ENCODE data around the gene APLP2.
"Not testable (repeated sequence)": the region's sequence is repeated elsewhere in the genome, so short reads cannot be mapped to it uniquely, and the experiment has no call there.

The APLP2 gene

GRCh38 chr11:130161441-130162145 is 91.9 kb downstream of the APLP2 start:
- Mint-ChIP-seq H3K27me3 (no peaks in the 10 kb centered on the region), H3K36me3 (peaks cover 3% of the 10 kb centered on the region), H3K4me1 (peaks cover 51% of the 10 kb centered on the region), H3K9me3 (no peaks in the 10 kb centered on the region), H3K27ac (peak overlapping the region; percentile 17), H3K4me3 (peak overlapping the region; percentile 83)
- DNase-seq (ENCODE audit: low spot score in 2 of 2) (no peak), ATAC-seq (ENCODE audit: low read depth) (no peak)

- Mint-ChIP-seq H3K27ac (no peak overlapping the region), H3K4me1 (peaks cover 50% of the 10 kb centered on the region), H3K36me3 (peaks cover 3% of the 10 kb centered on the region), H3K9me3 (no peaks in the 10 kb centered on the region), H3K4me3 (no peak overlapping the region), H3K27me3 (no peaks in the 10 kb centered on the region)
- ATAC-seq (ENCODE audit: low read depth), result no peak
- no peak for DNase-seq (ENCODE audit: low spot score in 2 of 2)
Observed at GRCh38 chr11:130162733-130163132, 93.0 kb downstream of the APLP2 start.

DNA sequence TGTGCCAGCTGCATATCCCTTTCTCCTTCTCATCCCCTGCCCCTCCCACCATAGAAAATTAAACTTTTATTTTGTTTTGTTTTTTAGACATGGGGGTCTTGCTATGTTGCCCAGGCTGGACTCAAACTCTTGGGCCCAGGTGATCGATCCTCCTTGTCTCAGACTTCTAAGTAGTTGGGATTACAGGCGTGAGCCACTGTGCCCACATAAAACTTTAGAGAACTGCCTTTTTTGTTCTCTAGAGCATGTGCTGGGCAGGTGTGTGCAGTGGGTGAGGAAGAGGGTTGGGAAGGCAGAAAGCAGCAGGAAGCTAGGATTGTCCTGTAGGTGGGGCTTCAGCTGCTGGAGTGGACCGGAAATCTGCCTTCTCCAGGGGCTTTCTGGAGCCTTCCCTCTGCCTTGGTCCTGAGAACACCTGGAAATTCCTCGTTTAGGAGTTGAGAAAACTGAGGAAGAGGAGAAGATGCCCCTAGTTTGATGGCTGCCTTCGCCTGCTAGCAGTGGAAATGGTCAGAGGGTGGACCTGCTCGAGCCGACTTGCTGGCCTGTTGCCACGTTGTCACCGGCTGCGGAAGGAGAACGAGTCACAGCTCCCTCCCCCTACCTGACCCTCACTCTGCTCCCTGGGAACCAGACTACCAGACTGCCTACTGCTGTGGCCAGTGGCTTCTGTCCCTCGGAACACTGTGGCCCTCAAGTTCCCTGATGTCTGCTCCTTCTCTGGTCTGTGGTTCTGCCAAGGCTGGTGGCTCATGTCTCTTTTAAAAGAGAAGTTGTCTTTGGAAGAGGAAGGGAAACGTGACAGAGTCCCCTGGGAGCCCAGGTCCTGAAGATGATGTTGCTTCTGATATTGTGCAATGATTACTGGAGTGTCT is 93.9 kb downstream of the APLP2 start:
- H3K36me3 Mint-ChIP-seq, result peaks cover 5% of the 10 kb centered on the region
- H3K4me1 Mint-ChIP-seq, result peaks cover 52% of the 10 kb centered on the region
- no peaks in the 10 kb centered on the region for H3K27me3 Mint-ChIP-seq
- peak overlapping the region; percentile 83 for H3K27ac Mint-ChIP-seq
- H3K4me3 Mint-ChIP-seq, result peak overlapping the region; percentile 33
- DNase-seq (ENCODE audit: low spot score in 2 of 2) (no peak), ATAC-seq (ENCODE audit: low read depth) (peak; percentile 10)
- H3K9me3 Mint-ChIP-seq, result no peaks in the 10 kb centered on the region

DNA sequence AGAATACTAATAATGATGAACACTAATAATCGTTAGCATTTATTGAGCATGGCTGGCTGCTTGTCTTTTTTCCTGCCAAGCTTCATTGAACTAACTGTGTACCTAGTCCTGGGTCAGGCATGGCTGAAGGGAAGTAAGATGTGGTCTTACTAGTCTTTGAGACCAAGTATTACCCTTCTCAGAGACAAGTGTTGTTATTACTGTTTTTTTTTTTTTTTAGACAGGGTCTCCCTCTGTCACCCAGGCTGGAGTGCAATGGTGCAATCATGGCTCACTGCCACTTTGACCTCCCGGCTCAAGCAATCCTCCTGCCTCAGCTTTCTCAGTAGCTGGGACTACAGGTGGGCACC is 94.5 kb downstream of the APLP2 start:
- peaks cover 6% of the 10 kb centered on the region for H3K36me3 Mint-ChIP-seq
- H3K4me1 Mint-ChIP-seq, result peaks cover 49% of the 10 kb centered on the region
- H3K9me3 Mint-ChIP-seq, result no peaks in the 10 kb centered on the region
- DNase-seq (ENCODE audit: low spot score in 2 of 2), result no peak
- peak overlapping the region; percentile 33 for H3K4me3 Mint-ChIP-seq
- ATAC-seq (ENCODE audit: low read depth), result no peak
- peak overlapping the region; percentile 83 for H3K27ac Mint-ChIP-seq
- H3K27me3 Mint-ChIP-seq, result no peaks in the 10 kb centered on the region

DNA sequence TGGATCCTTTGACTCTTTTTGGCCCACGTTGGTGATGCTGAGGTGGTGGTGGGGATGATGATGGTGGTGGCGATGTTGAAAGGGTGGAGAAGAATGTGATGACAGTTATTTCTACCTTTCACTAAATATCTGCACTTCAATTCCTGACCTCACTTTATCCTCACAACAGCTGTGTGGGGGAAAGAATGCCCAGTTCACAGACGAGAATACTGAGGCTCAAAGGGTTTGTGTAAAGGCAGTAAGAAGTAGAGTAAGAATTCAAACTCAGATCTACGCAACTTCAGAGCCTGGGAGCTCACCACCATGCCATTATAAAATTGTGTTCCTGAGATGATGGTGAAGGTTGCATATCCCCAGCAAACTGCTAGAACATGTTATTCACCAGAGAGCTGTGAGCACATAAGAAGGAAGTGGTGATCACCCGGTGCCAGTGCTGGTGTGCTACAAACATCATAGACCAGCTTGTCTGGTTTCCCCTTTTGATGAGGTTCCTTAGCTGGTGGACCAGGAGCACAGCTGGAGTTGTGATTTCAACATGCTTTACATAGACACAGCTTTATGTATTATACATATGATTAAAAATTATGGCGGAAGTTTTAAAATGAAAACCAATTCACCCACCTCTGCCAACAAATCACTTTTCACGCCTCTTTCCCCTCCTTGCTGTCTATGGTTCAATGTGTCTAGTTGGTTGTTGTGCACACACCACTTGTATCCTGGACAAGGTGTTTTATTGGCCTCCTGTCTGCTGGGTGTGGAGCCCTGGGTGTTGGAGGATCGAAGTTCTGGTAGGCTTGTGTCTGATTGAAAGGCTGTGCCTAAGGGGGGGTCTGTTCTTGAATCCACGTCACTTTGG is 96.1 kb downstream of the APLP2 start:
- peak; percentile 69 for ATAC-seq (ENCODE audit: low read depth)
- Mint-ChIP-seq H3K4me3 (peak overlapping the region; percentile 76), H3K27me3 (no peaks in the 10 kb centered on the region), H3K9me3 (no peaks in the 10 kb centered on the region), H3K4me1 (peaks cover 59% of the 10 kb centered on the region), H3K36me3 (peaks cover 12% of the 10 kb centered on the region), H3K27ac (peak overlapping the region; percentile 97)
- peak; percentile 34 to 50 for DNase-seq (ENCODE audit: low spot score in 2 of 2)

- Mint-ChIP-seq H3K27ac (peak overlapping the region; percentile 97), H3K27me3 (no peaks in the 10 kb centered on the region), H3K4me3 (peak overlapping the region; percentile 76), H3K36me3 (peaks cover 13% of the 10 kb centered on the region), H3K9me3 (no peaks in the 10 kb centered on the region), H3K4me1 (peaks cover 59% of the 10 kb centered on the region)
- peak; percentile 56 to 57 for DNase-seq (ENCODE audit: low spot score in 2 of 2)
- ATAC-seq (ENCODE audit: low read depth), result peak; percentile 79
Observed at GRCh38 chr11:130166457-130166784, 96.7 kb downstream of the APLP2 start.

GRCh38 chr11:130167146-130167545 is 97.5 kb downstream of the APLP2 start:
- no peak for DNase-seq (ENCODE audit: low spot score in 2 of 2)
- no peaks in the 10 kb centered on the region for H3K27me3 Mint-ChIP-seq
- H3K4me3 Mint-ChIP-seq, result no peak overlapping the region
- no peaks in the 10 kb centered on the region for H3K9me3 Mint-ChIP-seq
- H3K27ac Mint-ChIP-seq, result peak overlapping the region; percentile 75
- ATAC-seq (ENCODE audit: low read depth), result no peak
- peaks cover 60% of the 10 kb centered on the region for H3K4me1 Mint-ChIP-seq
- H3K36me3 Mint-ChIP-seq, result peaks cover 15% of the 10 kb centered on the region

DNA sequence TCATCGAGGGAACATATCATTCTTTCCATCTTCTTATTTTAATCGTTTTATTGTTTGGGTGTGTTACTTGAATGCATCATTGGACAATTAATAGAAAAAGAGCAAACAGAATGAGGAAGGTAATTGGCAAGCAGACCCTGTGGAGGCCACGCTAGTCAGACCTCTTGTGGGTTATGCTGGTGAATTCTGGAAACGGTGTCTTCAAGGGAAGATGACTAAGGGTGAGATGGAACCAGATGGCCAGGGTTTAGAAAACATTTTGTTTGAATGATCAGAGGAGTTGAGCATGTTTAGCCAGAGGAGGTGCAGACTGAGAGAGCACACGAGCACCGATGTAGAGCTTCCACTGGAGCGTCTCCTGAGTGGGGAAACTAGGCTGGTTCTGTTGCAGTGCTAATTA is 98.4 kb downstream of the APLP2 start:
- ATAC-seq (ENCODE audit: low read depth), result no peak
- H3K9me3 Mint-ChIP-seq, result no peaks in the 10 kb centered on the region
- peaks cover 15% of the 10 kb centered on the region for H3K36me3 Mint-ChIP-seq
- H3K27ac Mint-ChIP-seq, result peak overlapping the region; percentile 33
- no peaks in the 10 kb centered on the region for H3K27me3 Mint-ChIP-seq
- DNase-seq (ENCODE audit: low spot score in 2 of 2), result no peak
- H3K4me1 Mint-ChIP-seq, result peaks cover 58% of the 10 kb centered on the region
- H3K4me3 Mint-ChIP-seq, result peak overlapping the region; percentile 25

DNA sequence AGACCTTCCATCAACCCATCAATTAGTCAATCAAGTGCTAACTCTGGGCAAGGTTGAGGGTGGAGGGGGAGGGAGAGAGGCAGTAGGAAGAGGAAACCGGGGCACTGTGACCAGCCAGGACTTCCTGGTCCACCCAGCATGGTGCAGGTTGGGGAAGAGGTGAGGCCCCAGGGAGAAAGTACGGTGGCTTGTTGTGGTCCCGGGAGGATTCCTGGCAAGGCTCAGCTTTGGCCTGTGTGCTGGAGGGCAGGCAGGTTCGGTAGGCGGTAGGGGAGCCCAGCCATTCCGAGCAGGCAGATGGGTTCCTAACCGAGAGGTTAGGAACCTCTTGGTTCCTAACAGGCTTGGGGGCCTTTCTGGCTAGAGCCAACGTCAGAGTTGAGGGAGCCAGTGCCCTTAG is 100.7 kb downstream of the APLP2 start:
- Mint-ChIP-seq H3K27me3 (no peaks in the 10 kb centered on the region), H3K27ac (peak overlapping the region; percentile 84), H3K4me1 (peaks cover 57% of the 10 kb centered on the region), H3K9me3 (peaks cover 5% of the 10 kb centered on the region), H3K4me3 (peak overlapping the region; percentile 5), H3K36me3 (peaks cover 26% of the 10 kb centered on the region)
- ATAC-seq (ENCODE audit: low read depth), result no peak
- no peak for DNase-seq (ENCODE audit: low spot score in 2 of 2)

DNA sequence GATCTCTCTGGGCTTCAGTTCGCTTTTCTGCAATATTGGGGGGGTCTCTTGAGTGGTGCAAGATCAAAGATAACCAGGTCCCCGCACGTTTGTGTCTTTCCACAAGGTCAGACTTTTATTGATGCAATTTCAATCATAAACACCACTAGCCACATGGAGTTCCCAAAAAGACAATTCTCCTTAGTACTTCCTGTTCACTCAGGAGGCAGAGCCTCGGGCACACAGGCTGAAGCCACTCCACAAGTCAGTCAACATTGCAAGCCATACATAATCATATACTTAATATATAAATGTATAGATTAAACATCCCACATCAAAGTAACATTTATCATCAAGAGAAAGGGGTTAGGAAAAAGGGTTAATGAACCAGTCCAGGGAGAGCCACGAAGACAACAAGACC is 101.8 kb downstream of the APLP2 start:
- Mint-ChIP-seq H3K27ac (no peak overlapping the region), H3K9me3 (peaks cover 5% of the 10 kb centered on the region), H3K4me3 (no peak overlapping the region), H3K4me1 (peaks cover 51% of the 10 kb centered on the region), H3K36me3 (peaks cover 28% of the 10 kb centered on the region), H3K27me3 (no peaks in the 10 kb centered on the region)
- no peak for ATAC-seq (ENCODE audit: low read depth)
- no peak for DNase-seq (ENCODE audit: low spot score in 2 of 2)

DNA sequence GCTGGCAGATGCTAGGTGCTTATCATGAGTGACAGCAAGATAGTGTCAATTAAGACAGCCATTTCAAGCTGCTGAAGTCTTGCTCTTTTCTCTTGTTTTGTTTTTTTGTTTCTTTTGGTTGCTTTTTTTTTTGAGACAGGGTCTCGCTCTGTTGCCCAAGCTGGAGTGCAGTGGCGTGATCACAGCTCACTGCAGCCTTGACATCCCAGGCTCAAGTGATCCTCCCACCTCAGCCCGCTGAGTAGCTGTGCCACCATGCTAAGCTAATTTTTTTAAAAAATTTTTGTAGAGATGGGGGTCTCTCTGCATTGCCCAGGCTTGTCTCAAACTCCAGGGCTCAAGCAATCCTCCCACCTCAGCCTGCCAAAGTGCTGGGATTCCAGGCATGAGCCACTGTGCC is 102.3 kb downstream of the APLP2 start:
- H3K9me3 Mint-ChIP-seq; H3K4me3 Mint-ChIP-seq; H3K27me3 Mint-ChIP-seq; H3K27ac Mint-ChIP-seq; DNase-seq (ENCODE audit: low spot score in 2 of 2); ATAC-seq (ENCODE audit: low read depth): not testable (repeated sequence)
- Mint-ChIP-seq H3K4me1 (peaks cover 50% of the 10 kb centered on the region), H3K36me3 (peaks cover 28% of the 10 kb centered on the region)

GRCh38 chr11:130174642-130175041 is 104.9 kb downstream of the APLP2 start:
- Mint-ChIP-seq H3K4me1 (peaks cover 58% of the 10 kb centered on the region), H3K9me3 (peaks cover 5% of the 10 kb centered on the region), H3K27me3 (no peaks in the 10 kb centered on the region), H3K27ac (peak overlapping the region; percentile 43), H3K36me3 (peaks cover 20% of the 10 kb centered on the region), H3K4me3 (no peak overlapping the region)
- ATAC-seq (ENCODE audit: low read depth) (no peak), DNase-seq (ENCODE audit: low spot score in 2 of 2) (no peak)

DNA sequence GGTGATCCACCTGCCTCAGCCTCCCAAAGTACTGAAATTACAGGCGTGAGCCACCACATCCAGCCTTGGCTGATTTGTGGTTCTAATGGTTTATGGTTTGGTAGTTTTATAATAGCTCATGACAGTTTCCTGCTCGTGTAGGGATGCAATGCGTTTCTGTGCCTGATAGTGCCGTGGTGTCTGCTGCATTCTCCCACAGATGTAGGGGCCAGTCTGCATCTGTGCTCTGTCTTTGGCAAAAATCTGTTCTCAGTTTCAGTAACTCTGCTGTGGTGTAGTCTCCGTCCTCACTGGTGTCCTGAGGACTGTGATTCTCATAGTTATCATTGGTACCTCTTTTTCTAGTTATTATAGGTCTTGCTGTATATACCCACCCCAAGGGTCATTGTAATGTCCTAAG is 106.2 kb downstream of the APLP2 start:
- ATAC-seq (ENCODE audit: low read depth), result peak; percentile 26
- peak overlapping the region; percentile 65 for H3K27ac Mint-ChIP-seq
- H3K4me3 Mint-ChIP-seq, result no peak overlapping the region
- H3K36me3 Mint-ChIP-seq, result peaks cover 18% of the 10 kb centered on the region
- DNase-seq (ENCODE audit: low spot score in 2 of 2), result no peak
- H3K27me3 Mint-ChIP-seq, result no peaks in the 10 kb centered on the region
- H3K9me3 Mint-ChIP-seq, result peaks cover 5% of the 10 kb centered on the region
- peaks cover 58% of the 10 kb centered on the region for H3K4me1 Mint-ChIP-seq

GRCh38 chr11:130177782-130178181 is 108.1 kb downstream of the APLP2 start:
- ATAC-seq (ENCODE audit: low read depth) (no peak), DNase-seq (ENCODE audit: low spot score in 2 of 2) (no peak)
- H3K4me1 Mint-ChIP-seq, result peaks cover 59% of the 10 kb centered on the region
- no peak overlapping the region for H3K4me3 Mint-ChIP-seq
- H3K27ac Mint-ChIP-seq, result peak overlapping the region; percentile 80
- H3K27me3 Mint-ChIP-seq, result no peaks in the 10 kb centered on the region
- H3K36me3 Mint-ChIP-seq, result peaks cover 16% of the 10 kb centered on the region
- H3K9me3 Mint-ChIP-seq, result peaks cover 5% of the 10 kb centered on the region

Data from memory B cell (primary cell).